Aorta (tissue), 5 donors: ENCODE results near the gene PDE1C. TPM values are rescaled to one million over a fixed set of nuclear protein-coding genes. Genes with fewer than 3 reads are reported as not detected.

Source experiments
- ATAC-seq: fragments of 200-7000 bp; cut with Tn5 transposase; one replicate; pipeline ENCODE4 v1.9.1; 2022; ENCODE audit warnings: moderate library complexity; ENCODE audit not compliant: low FRiP score
- DNase-seq, 2 donors: peaks; one replicate each; pipeline ENCODE4 v3.0.0-alpha.2; 2020
- H3K27ac ChIP-seq, 2 donors: one replicate each; pipeline ENCODE4 v1.5.1; 2013; ENCODE audit warnings: low read length in 2 of 2, mild to moderate bottlenecking in 2 of 2, moderate library complexity in 2 of 2, control low read depth in 1 of 2, inconsistent platforms in 1 of 2, low read depth in 1 of 2
- H3K27me3 ChIP-seq, 2 donors: one replicate each; pipeline ENCODE4 v1.6.1; 2013; ENCODE audit warnings: control low read depth in 1 of 2, low read length in 1 of 2, mild to moderate bottlenecking in 1 of 2, moderate library complexity in 1 of 2; ENCODE audit not compliant: insufficient read depth in 2 of 2, control insufficient read depth in 1 of 2
- H3K36me3 ChIP-seq, 2 donors: one replicate each; pipeline ENCODE4 v1.6.1; 2013; ENCODE audit warnings: control low read depth in 1 of 2, low read length in 1 of 2, mild to moderate bottlenecking in 1 of 2; ENCODE audit not compliant: insufficient read depth in 2 of 2, control insufficient read depth in 1 of 2
- H3K4me1 ChIP-seq, 2 donors: one replicate each; pipeline ENCODE4 v1.6.1; 2013; ENCODE audit warnings: low read length in 2 of 2, control low read depth in 1 of 2, mild to moderate bottlenecking in 1 of 2, moderate library complexity in 1 of 2; ENCODE audit not compliant: insufficient read depth in 2 of 2, control insufficient read depth in 1 of 2
- H3K4me3 ChIP-seq, 2 donors: one replicate each; pipeline ENCODE4 v1.5.1; 2013; ENCODE audit warnings: low read length in 2 of 2, control low read depth in 1 of 2, mild to moderate bottlenecking in 1 of 2
- H3K9me3 ChIP-seq: one replicate; pipeline ENCODE4 v1.6.1; 2013; ENCODE audit warnings: mild to moderate bottlenecking, low read length; ENCODE audit not compliant: control insufficient read depth
- WGBS, 2 donors: extraction: QIAGEN DNeasy Blood & Tissue Kit; methylation state at CpG; one replicate each; pipeline ENCODE4 v1.1.7; 2013; 5-methylcytosine and 5-hydroxymethylcytosine counted together
- intact Hi-C, 2 donors: fragments of 100-400 bp; cut with DNase I; formaldehyde crosslinking; loops; one replicate each; pipeline versions ENCODE4 v1.14.2 to v1.15.0; 2022
- polyA plus RNA-seq, 2 donors: library from polyadenylated mRNA; stranded (reverse); fragments of 200-250 nt; gene quantifications; one replicate each; pipeline ENCODE4 v1.2.3, GENCODE V29; 2013
- total RNA-seq, 2 donors: library from RNA; stranded (reverse); fragmentation: NEBNext Ultra II Directional; extraction: Animal tissue kit (Norgen Biotek cat#: 25700); gene quantifications; one replicate each; pipeline ENCODE4 v1.2.1, GENCODE V29; 2021
- donor health status: healthy with polysubstance abuse.
- donor health status: Bipolar disorder and iron deficiency.
- donor health status: DM: no; HTN: no; CAD: no.
- donor health status: DM: no; HTN: no; CAD: no.
- donor health status: DM: yes; HTN: yes; CAD: no.

PDE1C gene
- total and polyA plus RNA-seq, 4 donors = 0.84 to 7.1 (median 4.6) TPM

GRCh38 chr7:31958226-31958625, 112.0 kb downstream of the PDE1C start:
- DNase-seq (no peak), ATAC-seq (no peak)
- no peaks in the 10 kb centered on the region for H3K27me3 ChIP-seq
- no peaks in the 10 kb centered on the region for H3K9me3 ChIP-seq
- WGBS, 2 donors = 66 to 72% methylated on average over 2 of the region's 2 CpGs
- H3K4me3 ChIP-seq = no peak overlapping the region
- H3K4me1 ChIP-seq = peaks cover 0 to 2% of the 10 kb centered on the region in 2 donors
- no peaks in the 10 kb centered on the region for H3K36me3 ChIP-seq
- H3K27ac ChIP-seq = no peak overlapping the region
- intact Hi-C loops = no loop called here

GRCh38 chr7:31957756-31958155, 112.5 kb downstream of the PDE1C start:
- ATAC-seq (no peak), DNase-seq (no peak)
- H3K9me3 ChIP-seq = no peaks in the 10 kb centered on the region
- no peaks in the 10 kb centered on the region for H3K36me3 ChIP-seq
- no peak overlapping the region for H3K27ac ChIP-seq
- peaks cover 0 to 2% of the 10 kb centered on the region in 2 donors for H3K4me1 ChIP-seq
- intact Hi-C loops = no loop called here
- no peak overlapping the region for H3K4me3 ChIP-seq
- H3K27me3 ChIP-seq = no peaks in the 10 kb centered on the region
- 27 to 52% methylated on average over 2 of the region's 2 CpGs for WGBS, 2 donors

DNA sequence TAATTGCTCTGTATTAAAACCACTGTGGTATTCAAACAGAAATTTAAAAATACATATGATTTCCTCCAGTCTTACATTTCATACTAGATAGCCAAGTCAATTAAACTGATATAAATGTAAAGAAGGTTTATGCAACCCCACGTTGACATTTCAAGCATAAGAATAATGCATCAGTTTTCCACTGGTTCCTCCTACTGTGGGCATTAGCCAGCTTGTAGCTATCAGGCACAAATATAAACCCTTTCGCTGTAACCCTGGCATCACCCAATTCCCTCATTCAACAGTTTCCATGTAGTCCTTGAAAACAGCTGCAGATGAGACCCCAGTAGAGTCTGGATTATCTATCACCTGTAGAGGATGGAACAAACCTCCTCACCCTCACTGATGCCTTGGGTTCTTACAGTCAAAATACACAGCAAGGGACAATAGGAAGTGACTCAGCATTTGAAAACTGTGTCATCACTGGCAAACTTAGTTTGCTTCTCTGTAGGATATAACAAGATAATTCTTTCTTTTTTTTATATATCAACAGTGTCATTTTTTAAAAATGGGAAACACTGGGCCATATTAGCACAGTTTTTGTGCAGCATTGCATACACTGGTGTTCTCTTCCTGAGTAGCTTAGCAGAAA, 113.0 kb downstream of the PDE1C start:
- intact Hi-C loops = no loop called here
- DNase-seq = no peak
- H3K27me3 ChIP-seq = no peaks in the 10 kb centered on the region
- H3K36me3 ChIP-seq = no peaks in the 10 kb centered on the region
- 73 to 76% methylated on average over 2 of the region's 2 CpGs for WGBS, 2 donors
- ATAC-seq = no peak
- no peak overlapping the region for H3K27ac ChIP-seq
- H3K9me3 ChIP-seq = no peaks in the 10 kb centered on the region
- peaks cover 0 to 2% of the 10 kb centered on the region in 2 donors for H3K4me1 ChIP-seq
- no peak overlapping the region for H3K4me3 ChIP-seq

- WGBS, 2 donors = 92% methylated on average over 6 of the region's 6 CpGs
- ATAC-seq = no peak
- no peaks in the 10 kb centered on the region for H3K36me3 ChIP-seq
Observed at GRCh38 chr7:31955641-31956040, 114.6 kb downstream of the PDE1C start.

DNA sequence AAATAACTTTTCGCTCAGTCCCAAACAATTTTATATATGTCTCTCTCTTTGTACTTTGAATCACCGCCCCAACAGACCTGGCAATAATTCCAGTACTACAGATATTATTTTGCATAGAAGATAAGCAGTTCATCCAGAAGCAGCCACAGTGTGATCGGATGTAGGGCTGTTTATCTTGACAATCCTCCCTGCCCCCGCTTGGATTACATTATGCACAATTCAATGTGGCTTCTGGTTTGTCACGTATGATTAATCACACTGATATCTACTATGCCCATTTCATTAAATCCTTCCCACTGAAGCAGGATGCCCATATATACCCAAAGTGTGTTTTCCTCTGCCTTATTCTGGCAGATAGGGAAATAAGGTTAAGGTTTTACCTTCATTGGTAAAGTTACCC, 115.2 kb downstream of the PDE1C start:
- peaks cover 0 to 2% of the 10 kb centered on the region in 2 donors for H3K4me1 ChIP-seq
- H3K27me3 ChIP-seq = no peaks in the 10 kb centered on the region
- no peaks in the 10 kb centered on the region for H3K36me3 ChIP-seq
- 75 to 77% methylated on average over 5 of the region's 5 CpGs for WGBS, 2 donors
- ATAC-seq (no peak), DNase-seq (no peak)
- intact Hi-C loops = no loop called here
- no peak overlapping the region for H3K4me3 ChIP-seq
- no peak overlapping the region for H3K27ac ChIP-seq
- H3K9me3 ChIP-seq = no peaks in the 10 kb centered on the region

More at GRCh38 chr7:31955641-31956040, 114.6 kb downstream of the PDE1C start:
- H3K4me3 ChIP-seq = no peak overlapping the region
- no peaks in the 10 kb centered on the region for H3K9me3 ChIP-seq
- intact Hi-C loops = no loop called here
- no peak overlapping the region for H3K27ac ChIP-seq
- H3K4me1 ChIP-seq = peaks cover 0 to 2% of the 10 kb centered on the region in 2 donors
- no peaks in the 10 kb centered on the region for H3K27me3 ChIP-seq
- DNase-seq = no peak

GRCh38 chr7:31954500-31954899, 115.7 kb downstream of the PDE1C start:
- intact Hi-C loops = no loop called here
- no peak for ATAC-seq
- peaks cover 0 to 2% of the 10 kb centered on the region in 2 donors for H3K4me1 ChIP-seq

DNA sequence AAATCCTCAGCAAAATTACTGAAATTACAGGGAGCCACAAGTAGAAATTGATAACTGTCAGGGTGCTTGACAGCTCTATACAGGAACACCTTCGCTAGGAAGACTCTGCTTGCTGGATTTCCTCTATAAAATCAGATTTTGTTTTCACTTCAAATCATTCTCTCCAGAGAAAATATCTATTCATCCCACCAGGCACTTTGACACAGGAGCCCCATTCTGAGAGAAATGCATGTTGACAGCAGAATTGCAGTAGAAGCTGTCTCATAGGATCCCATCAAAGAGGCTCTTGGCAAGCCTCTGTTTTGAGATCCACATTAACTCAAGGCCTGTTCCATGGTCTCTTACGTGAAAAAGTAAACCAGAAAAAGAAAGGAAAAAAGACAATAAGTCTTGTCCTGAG, 116.8 kb downstream of the PDE1C start:
- DNase-seq = no peak
- no peak for ATAC-seq
- intact Hi-C loops = no loop called here
- Histone ChIP-seq H3K27me3 (no peaks in the 10 kb centered on the region), H3K9me3 (no peaks in the 10 kb centered on the region), H3K4me3 (no peak overlapping the region), H3K4me1 (peaks cover 0 to 2% of the 10 kb centered on the region in 2 donors), H3K27ac (no peak overlapping the region), H3K36me3 (no peaks in the 10 kb centered on the region)
- 46 to 69% methylated on average over 2 of the region's 2 CpGs for WGBS, 2 donors

More at GRCh38 chr7:31954500-31954899, 115.7 kb downstream of the PDE1C start:
- Histone ChIP-seq H3K27me3 (no peaks in the 10 kb centered on the region), H3K4me3 (no peak overlapping the region), H3K27ac (no peak overlapping the region), H3K9me3 (no peaks in the 10 kb centered on the region), H3K36me3 (no peaks in the 10 kb centered on the region)
- 88 to 92% methylated on average over 2 of the region's 2 CpGs for WGBS, 2 donors
- no peak for DNase-seq

DNA sequence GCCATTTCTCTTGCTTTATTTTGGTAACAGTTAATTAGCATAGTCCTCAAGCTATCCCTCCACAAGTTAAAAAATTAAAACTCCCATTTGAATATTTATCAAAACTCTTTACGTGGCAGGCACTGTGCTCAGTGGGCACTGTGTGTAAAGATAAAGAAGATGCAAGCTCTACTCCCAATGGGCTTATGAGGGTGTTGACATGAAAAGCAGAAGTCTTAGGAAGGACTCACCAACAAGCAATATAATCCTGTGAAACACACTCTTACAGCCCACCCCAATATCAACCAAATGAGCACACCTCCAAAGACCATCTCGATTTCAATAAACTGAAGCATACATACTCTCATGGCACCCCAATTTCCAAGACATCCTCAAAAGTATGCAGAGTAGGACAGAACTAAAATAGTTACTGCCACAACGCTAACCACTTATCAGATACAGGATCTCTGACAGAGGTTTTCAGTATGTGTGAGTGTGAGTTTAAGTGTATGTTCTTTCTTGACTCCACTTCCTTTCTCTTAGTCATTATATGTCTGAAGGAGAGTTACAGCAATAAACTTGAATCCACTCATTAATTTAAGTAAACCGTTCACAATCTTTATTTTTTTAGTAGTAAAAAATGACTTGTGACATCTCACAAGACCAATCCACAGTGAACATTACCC, 120.0 kb downstream of the PDE1C start:
- H3K27me3 ChIP-seq = no peaks in the 10 kb centered on the region
- WGBS, 2 donors = 60 to 69% methylated on average over 4 of the region's 4 CpGs
- no peak overlapping the region for H3K4me3 ChIP-seq
- intact Hi-C loops = no loop called here
- no peak for DNase-seq
- no peaks in the 10 kb centered on the region for H3K36me3 ChIP-seq
- no peak overlapping the region for H3K27ac ChIP-seq
- no peaks in the 10 kb centered on the region for H3K4me1 ChIP-seq
- H3K9me3 ChIP-seq = no peaks in the 10 kb centered on the region
- no peak for ATAC-seq

- no peaks in the 10 kb centered on the region for H3K36me3 ChIP-seq
- no peak overlapping the region for H3K27ac ChIP-seq
- ATAC-seq = no peak
- H3K9me3 ChIP-seq = peaks cover 2% of the 10 kb centered on the region
- WGBS, 2 donors = 24 to 57% methylated on average over 1 of the region's 1 CpG
- DNase-seq = no peak
- intact Hi-C loops = no loop called here
- no peak overlapping the region for H3K4me3 ChIP-seq
- no peaks in the 10 kb centered on the region for H3K4me1 ChIP-seq
- no peaks in the 10 kb centered on the region for H3K27me3 ChIP-seq
Observed at GRCh38 chr7:31948029-31948428, 122.2 kb downstream of the PDE1C start.
